ENCODE measurements around the gene NRF1.
A peak's percentile ranks its signal among the peaks of the same experiment; 100 is the strongest.

NRF1 gene

DNA sequence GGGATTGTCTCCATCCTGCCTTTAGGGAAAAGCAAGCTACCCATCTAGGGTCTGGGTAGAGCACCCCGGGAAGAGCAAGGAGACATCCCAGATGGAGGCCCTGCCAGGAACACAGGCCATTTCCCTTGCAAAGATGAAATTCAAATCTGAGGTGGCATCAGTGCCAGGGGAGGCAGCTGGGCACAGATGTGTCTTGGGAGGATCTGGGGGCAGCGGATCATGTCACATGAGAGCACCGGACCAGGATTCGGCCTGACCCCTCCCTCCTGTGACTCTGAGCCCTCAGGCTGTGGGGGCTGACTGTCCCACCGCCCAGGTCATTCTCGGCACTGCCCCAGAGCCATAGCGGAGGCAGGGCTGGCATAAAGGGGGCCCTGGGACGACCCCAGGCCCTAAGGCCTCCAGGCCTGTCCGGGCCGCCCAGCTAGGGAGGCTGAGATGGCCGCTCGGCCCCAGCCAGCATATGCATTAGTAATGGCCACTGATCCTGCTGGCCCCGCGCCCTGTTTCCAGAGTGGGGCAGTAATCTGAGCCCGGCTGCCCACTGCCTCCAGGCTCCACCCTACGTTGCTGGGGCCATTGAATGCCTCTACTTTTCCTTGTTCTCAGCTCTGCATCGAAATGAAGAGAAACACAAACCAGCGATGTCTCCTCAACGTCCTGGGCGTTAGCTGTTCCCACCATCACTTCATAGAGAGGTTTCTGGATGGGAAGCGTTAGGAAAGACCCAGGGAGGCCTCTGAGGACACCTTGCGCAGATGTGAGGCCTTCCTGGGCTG, 192.8 kb downstream of the NRF1 start:
- peak; percentile 1 for DNase-seq (ENCODE audit: low spot score)

DNA sequence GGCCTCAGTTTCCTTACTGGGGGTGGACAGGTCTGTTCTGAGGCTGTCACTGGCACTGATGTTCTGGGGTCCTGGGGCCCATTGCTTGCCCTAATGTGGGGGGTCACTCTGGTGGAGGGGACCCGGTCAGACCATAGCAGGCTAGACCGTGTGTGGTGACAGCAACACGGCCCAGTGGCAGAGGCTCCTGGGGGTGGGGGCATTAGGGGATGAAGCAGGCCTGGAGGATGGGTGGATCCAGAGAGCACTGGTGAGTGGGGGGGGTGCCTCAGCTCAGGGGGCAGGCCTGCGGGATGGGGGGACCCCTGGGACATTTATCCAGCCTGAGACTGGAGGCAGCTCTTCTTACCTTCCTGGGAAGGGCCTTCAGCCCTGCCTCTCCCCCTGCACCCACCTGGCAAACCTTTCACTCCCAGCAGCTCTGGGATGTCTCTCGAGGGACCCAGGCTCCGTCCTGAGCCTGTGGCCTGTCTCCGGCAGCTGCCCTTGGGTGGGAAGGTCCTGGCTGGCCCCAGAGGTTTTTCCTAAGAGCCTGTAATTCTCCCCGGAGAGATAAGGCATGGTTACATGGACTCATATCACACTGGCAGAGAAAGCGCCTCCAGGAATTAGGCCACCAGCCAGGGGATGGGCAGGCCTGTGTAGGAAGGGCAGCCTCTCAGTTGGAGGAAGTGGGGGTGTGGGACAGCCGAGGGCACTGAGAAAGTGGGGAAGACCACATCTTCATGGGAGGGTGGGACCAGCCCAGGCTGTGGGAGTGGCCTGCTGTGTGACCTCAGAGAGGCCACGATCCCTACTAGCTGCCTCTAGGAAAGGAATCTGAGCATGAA, 193.6 kb downstream of the NRF1 start:
- DNase-seq (ENCODE audit: low spot score), result peak; percentile 1

Data from AG08396 (cell line).